Kidney tubule cell (primary cell): ENCODE measurements around the gene HOXD10.

Experiments
- DNase-seq: peaks from one replicate; pipeline ENCODE4 v3.0.0-alpha.2; 2018; ENCODE audit warnings: low spot score

The HOXD10 gene

GRCh38 chr2:176136374-176137251 is 20.0 kb downstream of the HOXD10 start:
- peak; percentile 54 for DNase-seq

- no peak for DNase-seq
These were observed 20.6 kb downstream of the HOXD10 start for GRCh38 chr2:176137252-176137580.

GRCh38 chr2:176137906-176138305 is 21.3 kb downstream of the HOXD10 start:
- no peak for DNase-seq

GRCh38 chr2:176138526-176138922 is 21.9 kb downstream of the HOXD10 start:
- DNase-seq, result no peak

- no peak for DNase-seq
These were observed 22.5 kb downstream of the HOXD10 start for GRCh38 chr2:176138923-176139660.

- peak; percentile 42 for DNase-seq
These were observed 23.3 kb downstream of the HOXD10 start for GRCh38 chr2:176139661-176140512.

GRCh38 chr2:176140513-176141317 is 24.1 kb downstream of the HOXD10 start:
- DNase-seq, result peak; percentile 84

GRCh38 chr2:176142281-176142680 is 25.7 kb downstream of the HOXD10 start:
- DNase-seq, result no peak

- DNase-seq, result no peak
These were observed 28.7 kb downstream of the HOXD10 start for GRCh38 chr2:176145085-176145969.

- no peak for DNase-seq
These were observed 29.5 kb downstream of the HOXD10 start for GRCh38 chr2:176146101-176146500.

GRCh38 chr2:176146645-176147044 is 30.1 kb downstream of the HOXD10 start:
- no peak for DNase-seq

GRCh38 chr2:176147210-176147799 is 30.7 kb downstream of the HOXD10 start:
- no peak for DNase-seq

- DNase-seq, result peak; percentile 82
These were observed 31.4 kb downstream of the HOXD10 start for GRCh38 chr2:176147800-176148496.

GRCh38 chr2:176148751-176149421 is 32.3 kb downstream of the HOXD10 start:
- peak; percentile 65 for DNase-seq

- DNase-seq, result peak; percentile 28
These were observed 32.9 kb downstream of the HOXD10 start for GRCh38 chr2:176149481-176149938.

- peak; percentile 31 for DNase-seq
These were observed 33.5 kb downstream of the HOXD10 start for GRCh38 chr2:176149939-176150583.

GRCh38 chr2:176150584-176151441 is 34.2 kb downstream of the HOXD10 start:
- no peak for DNase-seq
